HEK293 (cell line): ENCODE results near the gene PIK3R2.

ENCODE experiments used
- CTCF ChIA-PET: fragments of 350-600 bp; formaldehyde crosslinking; extraction: SDS; loops from one replicate; lab custom pipeline; 2021; ENCODE audit warnings: antibody characterized with exemption; lab: Yijun Ruan, JAX
- POLR2A ChIA-PET: fragments of 300-600 bp; formaldehyde crosslinking; extraction: SDS; loops from one replicate; lab custom pipeline; 2020; ENCODE audit warnings: antibody characterized with exemption, inconsistent platforms; lab: Yijun Ruan, JAX
- H3K27ac ChIP-seq: fragments of 200-500 bp; sonication (Bioruptor generic); 2 replicates; pipeline ENCODE4 v1.5.1; 2014; ENCODE audit warnings: low read depth, low read length, control low read depth, inconsistent platforms; ENCODE audit errors: extremely low read depth
- H3K36me3 ChIP-seq, 2 experiments: fragments of 200-500 bp in 1 of 2; sonication (Bioruptor generic) in 1 of 2; 1 replicate in 1 of 2; 2 replicates in 1 of 2; pipeline ENCODE4 v1.5.1; 2014 to 2017; ENCODE audit warnings: inconsistent platforms in 2 of 2, low read length in 2 of 2; ENCODE audit not compliant: control insufficient read depth in 2 of 2, insufficient read depth in 1 of 2
- H3K4me1 ChIP-seq: fragments of 200-500 bp; sonication (Bioruptor generic); 2 replicates; pipeline ENCODE4 v1.5.1; 2014; ENCODE audit warnings: mild to moderate bottlenecking, low read length, inconsistent platforms; ENCODE audit not compliant: control insufficient read depth, insufficient read depth
- H3K4me3 ChIP-seq: 2 replicates; pipeline ENCODE4 v1.5.1; 2011; ENCODE audit warnings: low read depth, mild to moderate bottlenecking, control low read depth, low read length, moderate library complexity
- H3K9me3 ChIP-seq: fragments of 200-500 bp; sonication (Bioruptor generic); 2 replicates; pipeline ENCODE4 v1.5.1; 2014; ENCODE audit warnings: low read depth, low read length, inconsistent platforms; ENCODE audit not compliant: control insufficient read depth, insufficient read depth
- HIC1 ChIP-seq: fragments of 450-650 bp; formaldehyde crosslinking; IDR thresholded peaks from 2 replicates; pipeline ENCODE4 v1.5.1; 2016; ENCODE audit warnings: missing biosample characterization, missing genetic modification characterization
- HOXC10 ChIP-seq: sonication (generic); formaldehyde crosslinking; IDR thresholded peaks from 2 replicates; pipeline ENCODE4 v1.8.1; 2023; ENCODE audit warnings: mild to moderate bottlenecking, missing genetic modification reagents
- HOXD13 ChIP-seq: sonication (generic); formaldehyde crosslinking; IDR thresholded peaks from 2 replicates; pipeline ENCODE4 v1.8.0; 2022; ENCODE audit warnings: missing genetic modification reagents, borderline replicate concordance
- KLF17 ChIP-seq: fragments of 450-650 bp; formaldehyde crosslinking; IDR thresholded peaks from 2 replicates; pipeline ENCODE4 v1.5.1; 2016; ENCODE audit warnings: missing biosample characterization, missing genetic modification characterization
- KLF7 ChIP-seq: fragments of 450-650 bp; formaldehyde crosslinking; IDR thresholded peaks from 2 replicates; pipeline ENCODE4 v1.5.1; 2016; ENCODE audit warnings: missing biosample characterization, missing genetic modification characterization, borderline replicate concordance
- TCF7L2 ChIP-seq: IDR thresholded peaks from 2 replicates; pipeline ENCODE4 v1.6.1; 2011; ENCODE audit warnings: low read depth, mild to moderate bottlenecking, inconsistent platforms, low read length, moderate library complexity, borderline replicate concordance
- YY2 ChIP-seq: fragments of 450-650 bp; formaldehyde crosslinking; IDR thresholded peaks from 2 replicates; pipeline ENCODE4 v1.5.1; 2016; ENCODE audit warnings: missing biosample characterization, missing genetic modification characterization
- ZBTB20 ChIP-seq: fragments of 450-650 bp; formaldehyde crosslinking; IDR thresholded peaks from 2 replicates; pipeline ENCODE4 v1.5.1; 2016; ENCODE audit warnings: missing biosample characterization, missing genetic modification characterization
- ZFP37 ChIP-seq: fragments of 450-650 bp; formaldehyde crosslinking; IDR thresholded peaks from 2 replicates; pipeline ENCODE4 v1.5.1; 2016; ENCODE audit warnings: missing biosample characterization, missing genetic modification characterization
- ZIC2 ChIP-seq: fragments of 450-650 bp; formaldehyde crosslinking; IDR thresholded peaks from 2 replicates; pipeline ENCODE4 v1.5.1; 2016; ENCODE audit warnings: missing biosample characterization, missing genetic modification characterization
- ZNF221 ChIP-seq: fragments of 450-650 bp; formaldehyde crosslinking; IDR thresholded peaks from 2 replicates; pipeline ENCODE4 v1.5.1; 2017; ENCODE audit warnings: missing biosample characterization, missing genetic modification characterization, borderline replicate concordance
- ZNF426 ChIP-seq: fragments of 450-650 bp; formaldehyde crosslinking; IDR thresholded peaks from 2 replicates; pipeline ENCODE4 v1.5.1; 2017; ENCODE audit warnings: missing biosample characterization, missing genetic modification characterization, mild to moderate bottlenecking, inconsistent platforms, moderate library complexity
- ZNF473 ChIP-seq: fragments of 450-650 bp; formaldehyde crosslinking; IDR thresholded peaks from 2 replicates; pipeline ENCODE4 v1.5.1; 2017; ENCODE audit warnings: missing biosample characterization, missing genetic modification characterization
- ZNF610 ChIP-seq: fragments of 450-650 bp; formaldehyde crosslinking; IDR thresholded peaks from 2 replicates; pipeline ENCODE4 v1.5.1; 2016; ENCODE audit warnings: missing biosample characterization, missing genetic modification characterization, borderline replicate concordance
- ZNF626 ChIP-seq: fragments of 450-650 bp; sonication (Bioruptor Pico); formaldehyde crosslinking; IDR thresholded peaks from 2 replicates; pipeline ENCODE4 v1.5.1; 2018; ENCODE audit warnings: missing biosample characterization, missing genetic modification characterization, inconsistent platforms
- ZNF660 ChIP-seq: fragments of 450-650 bp; IDR thresholded peaks from 2 replicates; pipeline ENCODE4 v1.5.1; 2018; ENCODE audit warnings: missing biosample characterization, mild to moderate bottlenecking, missing genetic modification characterization
- ZNF677 ChIP-seq: fragments of 450-650 bp; IDR thresholded peaks from 2 replicates; pipeline ENCODE4 v1.5.0; 2018; ENCODE audit warnings: missing biosample characterization, mild to moderate bottlenecking, missing genetic modification characterization, moderate library complexity
- ZNF785 ChIP-seq: fragments of 450-650 bp; formaldehyde crosslinking; IDR thresholded peaks from 2 replicates; pipeline ENCODE4 v1.5.1; 2016; ENCODE audit warnings: missing biosample characterization, missing genetic modification characterization
- ZNF791 ChIP-seq: fragments of 450-650 bp; formaldehyde crosslinking; IDR thresholded peaks from 2 replicates; pipeline ENCODE4 v1.5.1; 2016; ENCODE audit warnings: missing biosample characterization, missing genetic modification characterization
- ZSCAN30 ChIP-seq: fragments of 450-650 bp; IDR thresholded peaks from 2 replicates; pipeline ENCODE4 v1.5.1; 2018; ENCODE audit warnings: missing biosample characterization, mild to moderate bottlenecking, missing genetic modification characterization, moderate library complexity
- ZSCAN4 ChIP-seq: fragments of 450-650 bp; formaldehyde crosslinking; IDR thresholded peaks from 2 replicates; pipeline ENCODE4 v1.5.1; 2017; ENCODE audit warnings: missing biosample characterization, missing genetic modification characterization
- ZSCAN5A ChIP-seq: fragments of 450-650 bp; formaldehyde crosslinking; IDR thresholded peaks from 2 replicates; pipeline ENCODE4 v1.5.1; 2016; ENCODE audit warnings: missing biosample characterization, missing genetic modification characterization
- TF ChIP-seq, protein P1 (sequence below): fragments of 450-650 bp; formaldehyde crosslinking; IDR thresholded peaks from 2 replicates; pipeline ENCODE4 v1.5.1; 2016; ENCODE audit warnings: missing biosample characterization, missing genetic modification characterization, low read depth

PIK3R2 gene

DNA sequence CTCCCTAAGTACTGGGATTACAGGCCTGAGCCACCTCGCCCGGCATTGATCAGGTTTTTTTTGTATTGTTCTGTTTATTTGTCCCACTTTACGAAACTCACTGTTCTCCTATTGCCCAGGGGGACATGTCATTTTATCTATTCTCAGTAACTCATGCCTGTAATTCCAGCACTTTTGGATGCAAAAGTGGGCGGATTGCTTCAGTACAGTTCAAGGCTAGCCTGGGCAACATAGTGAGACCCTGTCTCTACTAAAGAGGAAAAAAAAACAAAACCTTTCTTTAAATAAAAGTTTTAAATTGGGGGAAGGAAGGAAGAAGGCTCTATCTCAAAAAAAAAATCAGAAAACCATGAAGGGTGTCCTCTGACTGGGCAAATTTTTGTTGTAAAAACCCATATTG is 37.3 kb downstream of the PIK3R2 start:
- H3K27ac ChIP-seq, result no peak overlapping the region
- TF ChIP-seq KLF17 (tag by site-specific recombination), result no peak
- no peak for TF ChIP-seq ZNF660
- no peak for TF ChIP-seq ZFP37 (tag by site-specific recombination)
- no peak for TF ChIP-seq ZIC2 (tag by site-specific recombination)
- TF ChIP-seq ZNF626 (tag by site-specific recombination), result no peak
- TF ChIP-seq ZNF473, result no peak
- no peak for TF ChIP-seq ZNF610 (tag by site-specific recombination)
- TF ChIP-seq HIC1, result no peak
- no peak for TF ChIP-seq ZNF677
- no peaks in the 10 kb centered on the region; a peak in 1 of 3 replicates for H3K36me3 ChIP-seq
- H3K9me3 ChIP-seq, result no peaks in the 10 kb centered on the region
- H3K4me1 ChIP-seq, result no peaks in the 10 kb centered on the region
- no peak overlapping the region for H3K4me3 ChIP-seq
- ChIA-PET POLR2A (interaction anchor here (0.7 kb wide), 1 partner anchor 13 kb away, joined by 3 read pairs; no protein-coding TSS in a partner anchor), CTCF (interaction anchor here (0.6 to 2.9 kb wide), 3 partner anchors 18 to 585 kb away, joined by 4 to 16 read pairs (median 7); no protein-coding TSS in a partner anchor)

GRCh38 chr19:18191640-18192062 is 38.7 kb downstream of the PIK3R2 start:
- CTCF ChIA-PET, result interaction anchor here (0.6 to 2.9 kb wide), 16 partner anchors 9 to 237 kb away, joined by 3 to 16 read pairs (median 4); partner anchors contain the start of gene RAB3A
- Histone ChIP-seq H3K4me3 (peak overlapping the region; percentile 43), H3K9me3 (no peaks in the 10 kb centered on the region), H3K36me3 (peaks cover 0 to 10% of the 10 kb centered on the region in 2 experiments; a peak in 2 of 3 replicates), H3K27ac (no peak overlapping the region), H3K4me1 (no peaks in the 10 kb centered on the region)
- POLR2A ChIA-PET, result interaction anchor here (0.5 to 2.3 kb wide), 7 partner anchors 8 to 346 kb away, joined by 3 to 8 read pairs (median 5); partner anchors contain the start of gene RAB3A
- TF ChIP-seq ZNF626 (tag by site-specific recombination) (no peak), HOXD13 (CRISPR knock-in tag) (no peak), ZNF221 (tag by site-specific recombination) (no peak), ZSCAN5A (tag by site-specific recombination) (no peak)

DNA sequence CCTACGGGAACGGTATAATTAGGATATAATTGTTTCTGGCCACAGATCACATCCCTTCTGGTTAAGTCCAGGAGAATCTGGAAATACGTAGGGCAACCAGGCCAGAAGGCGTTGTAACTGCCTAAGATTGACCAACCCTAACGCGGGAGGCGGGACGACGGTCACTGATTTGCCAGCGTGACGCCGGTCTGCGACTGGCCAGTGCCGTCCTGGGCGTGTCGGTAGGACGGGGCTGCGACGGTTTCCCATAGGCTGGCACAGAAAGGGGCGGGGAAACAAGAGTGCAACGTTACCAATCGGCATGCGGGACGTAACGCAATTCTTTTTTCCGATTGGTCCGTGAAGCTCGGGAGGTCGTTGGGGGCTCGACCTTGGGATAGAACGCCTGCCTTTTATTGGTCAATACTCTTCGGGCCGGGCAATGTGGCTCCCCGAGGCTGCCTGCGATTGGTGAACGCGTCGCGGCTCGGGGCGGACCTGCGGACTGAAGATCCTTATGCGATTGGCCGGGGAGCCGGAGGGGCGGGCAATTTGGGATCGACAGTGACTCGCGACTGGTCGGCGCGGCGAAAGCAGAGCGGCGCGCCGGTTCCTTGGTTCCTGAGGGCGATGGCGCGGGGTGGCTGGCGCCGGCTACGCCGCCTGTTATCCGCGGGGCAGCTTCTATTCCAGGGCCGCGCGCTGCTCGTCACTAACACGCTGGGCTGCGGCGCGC is 39.9 kb downstream of the PIK3R2 start, which contains the start of gene MPV17L2:
Gene MPV17L2, plus strand, starts transcription at position 546 of the 715 bp plus-strand sequence. Its CDS starts 64 bp downstream, at position 610.
- Histone ChIP-seq H3K36me3 (peaks cover 0 to 14% of the 10 kb centered on the region in 2 experiments; a peak in 2 of 3 replicates), H3K9me3 (no peaks in the 10 kb centered on the region), H3K27ac (peak within 1 kb of the TSS; percentile 40; the same call in 1 of the 2 replicates), H3K4me3 (peak within 1 kb of the TSS; percentile 76), H3K4me1 (no peaks in the 10 kb centered on the region)
- POLR2A ChIA-PET, result interaction anchor here (0.6 to 2.3 kb wide), 16 partner anchors 9 to 369 kb away, joined by 3 to 8 read pairs (median 4); partner anchors contain the start of genes JUND, MAST3 and RAB3A
- CTCF ChIA-PET, result interaction anchor here (0.6 to 2.9 kb wide), 12 partner anchors 10 to 218 kb away, joined by 3 to 16 read pairs (median 5); partner anchors contain the start of gene RAB3A
- TF ChIP-seq YY2 (tag by site-specific recombination) (no peak), ZSCAN4 (no peak), ZNF791 (no peak), ZIC2 (tag by site-specific recombination) (0 out of 2 replicates have a peak, but pooled peaks have one; percentile 23), TCF7L2 (no peak), KLF7 (tag by site-specific recombination) (no peak), ZSCAN30 (tag by site-specific recombination) (0 out of 2 replicates have a peak, but pooled peaks have one; percentile 47), ZNF426 (tag by site-specific recombination) (no peak), HOXC10 (CRISPR knock-in tag) (no peak), ZBTB20 (tag by site-specific recombination) (peak; percentile 78; the same call in 1 of the 2 replicates), ZNF785 (tag by site-specific recombination) (no peak)
- TF ChIP-seq, protein P1, sequence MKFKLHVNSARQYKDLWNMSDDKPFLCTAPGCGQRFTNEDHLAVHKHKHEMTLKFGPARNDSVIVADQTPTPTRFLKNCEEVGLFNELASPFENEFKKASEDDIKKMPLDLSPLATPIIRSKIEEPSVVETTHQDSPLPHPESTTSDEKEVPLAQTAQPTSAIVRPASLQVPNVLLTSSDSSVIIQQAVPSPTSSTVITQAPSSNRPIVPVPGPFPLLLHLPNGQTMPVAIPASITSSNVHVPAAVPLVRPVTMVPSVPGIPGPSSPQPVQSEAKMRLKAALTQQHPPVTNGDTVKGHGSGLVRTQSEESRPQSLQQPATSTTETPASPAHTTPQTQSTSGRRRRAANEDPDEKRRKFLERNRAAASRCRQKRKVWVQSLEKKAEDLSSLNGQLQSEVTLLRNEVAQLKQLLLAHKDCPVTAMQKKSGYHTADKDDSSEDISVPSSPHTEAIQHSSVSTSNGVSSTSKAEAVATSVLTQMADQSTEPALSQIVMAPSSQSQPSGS (tag by site-specific recombination), result no peak
